ENCODE measurements around the gene STARD9.

DNA sequence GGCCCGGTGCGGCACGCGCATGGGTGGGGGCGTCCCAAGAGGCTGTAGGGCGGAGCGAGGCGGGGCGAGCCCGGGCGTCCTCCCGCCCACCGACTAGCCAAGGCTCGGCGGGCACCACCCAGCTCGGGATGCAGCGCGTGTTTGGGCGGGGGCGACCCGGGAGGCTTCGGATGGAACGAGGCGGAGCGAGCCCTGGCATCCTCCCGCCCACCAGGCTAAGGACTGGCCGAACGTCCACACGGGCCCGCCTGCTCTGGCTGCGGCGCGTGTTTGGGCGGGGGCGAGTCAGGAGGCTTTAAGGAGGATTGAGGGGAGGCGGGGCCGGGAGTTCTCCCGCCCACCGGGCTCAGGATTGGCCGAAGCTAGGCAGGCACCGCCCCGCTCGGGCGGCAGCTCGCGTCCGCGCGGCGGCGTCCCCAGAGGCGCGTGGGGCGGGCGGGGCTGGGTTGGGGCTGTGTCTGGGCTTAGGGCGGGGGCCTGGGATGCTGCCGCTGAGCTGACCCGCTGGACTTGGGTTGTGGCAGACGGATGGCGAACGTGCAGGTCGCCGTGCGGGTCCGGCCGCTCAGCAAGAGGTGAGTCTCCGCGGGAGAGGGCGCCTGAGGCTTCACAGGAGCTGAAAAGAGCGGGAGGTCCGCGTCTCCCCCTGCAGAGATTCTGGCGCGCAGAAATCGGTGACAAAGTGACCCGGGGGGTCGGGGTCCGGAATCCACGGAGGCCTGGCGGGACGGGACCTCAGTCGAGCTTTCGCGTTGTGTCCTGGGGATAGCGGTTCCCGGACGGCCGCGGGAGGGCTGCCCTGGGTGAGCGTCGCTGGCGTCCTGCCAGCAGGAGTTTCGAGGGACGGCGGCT lies at the start of gene STARD9:
- no peak for TF ChIP-seq NFE2 (CRISPR knock-in tag; IDR thresholded peaks at IDR 0.05)
- TF ChIP-seq, protein P1, sequence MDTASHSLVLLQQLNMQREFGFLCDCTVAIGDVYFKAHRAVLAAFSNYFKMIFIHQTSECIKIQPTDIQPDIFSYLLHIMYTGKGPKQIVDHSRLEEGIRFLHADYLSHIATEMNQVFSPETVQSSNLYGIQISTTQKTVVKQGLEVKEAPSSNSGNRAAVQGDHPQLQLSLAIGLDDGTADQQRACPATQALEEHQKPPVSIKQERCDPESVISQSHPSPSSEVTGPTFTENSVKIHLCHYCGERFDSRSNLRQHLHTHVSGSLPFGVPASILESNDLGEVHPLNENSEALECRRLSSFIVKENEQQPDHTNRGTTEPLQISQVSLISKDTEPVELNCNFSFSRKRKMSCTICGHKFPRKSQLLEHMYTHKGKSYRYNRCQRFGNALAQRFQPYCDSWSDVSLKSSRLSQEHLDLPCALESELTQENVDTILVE (CRISPR knock-in tag; IDR thresholded peaks at IDR 0.05) = no peak
